ENCODE data around the gene PMEPA1. TPM values are rescaled to one million over a fixed set of nuclear protein-coding genes. Genes with fewer than 3 reads are reported as not detected.

Gene PMEPA1
- total RNA-seq, 4 donors from 2014 or later: 10.4 to 37.8 (median 17.4) TPM

- no peaks in the 10 kb centered on the region for H3K27me3 ChIP-seq
- no peak for TF ChIP-seq CTCF (IDR thresholded peaks at IDR 0.05)
- peak; percentile 89 for DNase-seq (ENCODE audit: extremely low spot score)
- 91% methylated on average over 36 of the region's 50 CpGs for WGBS
- H3K27ac ChIP-seq (replicated peaks in 1 of 4): no peak overlapping the region
- peaks cover 0 to 10% (median 8%) of the 10 kb centered on the region in 4 donors for H3K4me1 ChIP-seq
- H3K9me3 ChIP-seq: no peaks in the 10 kb centered on the region
- peaks cover 10 to 52% (median 36%) of the 10 kb centered on the region in 4 donors for H3K36me3 ChIP-seq
- no peak overlapping the region for H3K4me3 ChIP-seq
- intact Hi-C loops (cut with DNase I): loop anchor here (10.0 kb wide), 1 partner anchor 303 kb away; no protein-coding TSS in a partner anchor
Measured at GRCh38 chr20:57651881-57652605, 57.8 kb downstream of the PMEPA1 start.

- peak; percentile 84 for DNase-seq (ENCODE audit: extremely low spot score)
- intact Hi-C loops (cut with DNase I): loop anchor here (10.0 kb wide), 1 partner anchor 304 kb away; no protein-coding TSS in a partner anchor
- WGBS: 88% methylated on average over 23 of the region's 23 CpGs
Measured at GRCh38 chr20:57650756-57651483, 58.9 kb downstream of the PMEPA1 start.

GRCh38 chr20:57650266-57650665, 59.5 kb downstream of the PMEPA1 start:
- Histone ChIP-seq H3K4me3 (no peak overlapping the region), H3K27me3 (no peaks in the 10 kb centered on the region), H3K9me3 (no peaks in the 10 kb centered on the region), H3K4me1 (peaks cover 0 to 9% (median 7%) of the 10 kb centered on the region in 4 donors), H3K36me3 (peaks cover 10 to 35% (median 30%) of the 10 kb centered on the region in 4 donors), H3K27ac (replicated peaks in 1 of 4) (no peak overlapping the region)
- no peak for TF ChIP-seq POLR2AphosphoS5 (IDR thresholded peaks at IDR 0.05)
- no peak for TF ChIP-seq CTCF (IDR thresholded peaks at IDR 0.05)
- TF ChIP-seq EP300 (IDR thresholded peaks at IDR 0.05): no peak
- no peak for TF ChIP-seq POLR2A (IDR thresholded peaks at IDR 0.05; ENCODE audit: low read depth)
- DNase-seq (ENCODE audit: extremely low spot score): peak; percentile 85
- intact Hi-C loops (cut with DNase I): loop anchor here (10.0 kb wide), 1 partner anchor 305 kb away; no protein-coding TSS in a partner anchor
- WGBS: 69% methylated on average over 8 of the region's 9 CpGs

More at GRCh38 chr20:57650756-57651483, 58.9 kb downstream of the PMEPA1 start:
- TF ChIP-seq CTCF (IDR thresholded peaks at IDR 0.05) (no peak), EP300 (IDR thresholded peaks at IDR 0.05) (no peak), POLR2AphosphoS5 (IDR thresholded peaks at IDR 0.05) (no peak), POLR2A (IDR thresholded peaks at IDR 0.05; ENCODE audit: low read depth) (no peak)
- Histone ChIP-seq H3K4me1 (peaks cover 0 to 10% (median 7%) of the 10 kb centered on the region in 4 donors), H3K36me3 (peaks cover 10 to 42% (median 32%) of the 10 kb centered on the region in 4 donors), H3K9me3 (no peaks in the 10 kb centered on the region), H3K4me3 (no peak overlapping the region), H3K27me3 (no peaks in the 10 kb centered on the region), H3K27ac (replicated peaks in 1 of 4) (no peak overlapping the region)

GRCh38 chr20:57649617-57650015, 60.2 kb downstream of the PMEPA1 start:
- intact Hi-C loops (cut with DNase I): loop anchor here (10.0 kb wide), 1 partner anchor 305 kb away; no protein-coding TSS in a partner anchor
- no peaks in the 10 kb centered on the region for H3K27me3 ChIP-seq
- peaks cover 10 to 34% (median 30%) of the 10 kb centered on the region in 4 donors for H3K36me3 ChIP-seq
- TF ChIP-seq POLR2A (IDR thresholded peaks at IDR 0.05; ENCODE audit: low read depth) (no peak), EP300 (IDR thresholded peaks at IDR 0.05) (no peak), CTCF (IDR thresholded peaks at IDR 0.05) (no peak), POLR2AphosphoS5 (IDR thresholded peaks at IDR 0.05) (no peak)
- no peak overlapping the region for H3K4me3 ChIP-seq
- no peak overlapping the region for H3K27ac ChIP-seq (replicated peaks in 1 of 4)
- peaks cover 0 to 4% (median under 1%) of the 10 kb centered on the region in 4 donors for H3K9me3 ChIP-seq
- WGBS: 94% methylated on average over 14 of the region's 14 CpGs
- peak; percentile 50 for DNase-seq (ENCODE audit: extremely low spot score)
- H3K4me1 ChIP-seq: peaks cover 0 to 5% (median 4%) of the 10 kb centered on the region in 4 donors
